ENCODE results near the gene ITPK1.

ITPK1 gene

GRCh38 chr14:92907316-92907911 is 208.3 kb downstream of the ITPK1 start:
- DNase-seq = no peak

- no peak for DNase-seq
These were observed 208.9 kb downstream of the ITPK1 start for GRCh38 chr14:92906823-92907222.

- DNase-seq = no peak
These were observed 209.3 kb downstream of the ITPK1 start for GRCh38 chr14:92906420-92906819.

GRCh38 chr14:92905667-92906066 is 210.1 kb downstream of the ITPK1 start:
- no peak for DNase-seq

GRCh38 chr14:92903359-92903758 is 212.4 kb downstream of the ITPK1 start:
- DNase-seq = no peak

- DNase-seq = no peak
These were observed 213.0 kb downstream of the ITPK1 start for GRCh38 chr14:92902726-92903125.

- no peak for DNase-seq
These were observed 213.5 kb downstream of the ITPK1 start for GRCh38 chr14:92902191-92902590.

- DNase-seq = no peak
These were observed 215.1 kb downstream of the ITPK1 start for GRCh38 chr14:92900660-92901059.

GRCh38 chr14:92898566-92899131 is 217.1 kb downstream of the ITPK1 start:
- DNase-seq = no peak

GRCh38 chr14:92897922-92898565 is 217.7 kb downstream of the ITPK1 start:
- no peak for DNase-seq

GRCh38 chr14:92895352-92895878 is 220.3 kb downstream of the ITPK1 start:
- DNase-seq = no peak

GRCh38 chr14:92892589-92892988 is 223.1 kb downstream of the ITPK1 start:
- no peak for DNase-seq

- DNase-seq = no peak
These were observed 224.7 kb downstream of the ITPK1 start for GRCh38 chr14:92890830-92891588.

GRCh38 chr14:92888896-92889295 is 226.8 kb downstream of the ITPK1 start:
- DNase-seq = no peak

- no peak for DNase-seq
These were observed 228.6 kb downstream of the ITPK1 start for GRCh38 chr14:92887157-92887556.
